SK-N-SH (cell line): ENCODE measurements around the gene AGO3. TPM values are rescaled to one million over a fixed set of nuclear protein-coding genes. Genes with fewer than 3 reads are reported as not detected.

Experiments used
- CTCF ChIA-PET: fragments of 300-600, 350-600 bp; formaldehyde crosslinking; extraction: SDS; loops from one replicate; lab custom pipeline; 2021; lab: Yijun Ruan, JAX
- POLR2A ChIA-PET: fragments of 350-600 bp; sonication (Branson Sonifier 250); formaldehyde crosslinking; extraction: SDS; loops from one replicate; lab custom pipeline; 2020; ENCODE audit warnings: antibody characterized with exemption, inconsistent platforms; lab: Yijun Ruan, JAX
- DNase-seq: peaks from one replicate; pipeline ENCODE4 v3.0.0; 2012
- H2AFZ ChIP-seq: fragments of 200-600 bp; sonication (generic); 2 replicates; pipeline ENCODE4 v1.8.1; 2016; ENCODE audit warnings: antibody characterized with exemption, mild to moderate bottlenecking, low read depth
- H3F3A ChIP-seq: fragments of 200-600 bp; sonication (generic); replicated peaks from 2 replicates; pipeline ENCODE3; 2016; ENCODE audit warnings: antibody characterized with exemption, mild to moderate bottlenecking; ENCODE audit not compliant: insufficient read depth
- H3K27ac ChIP-seq, 2 experiments: fragments of 200-500 bp in 1 of 2; fragments of 200-600 bp in 1 of 2; sonication (Bioruptor generic) in 1 of 2; sonication (generic), shearing (Covaris generic) in 1 of 2; 2 replicates each; pipeline versions ENCODE4 v1.5.1 to v1.6.1; 2014 to 2016; ENCODE audit warnings: low read depth in 2 of 2, inconsistent platforms in 1 of 2, low read length in 1 of 2, mild to moderate bottlenecking in 1 of 2, mixed read lengths in 1 of 2
- H3K27me3 ChIP-seq: fragments of 200-600 bp; sonication (generic), shearing (Covaris generic); 2 replicates; pipeline ENCODE4 v1.6.1; 2016; ENCODE audit warnings: mixed run types; ENCODE audit not compliant: insufficient read depth
- H3K36me3 ChIP-seq, 2 experiments: fragments of 200-500 bp in 1 of 2; fragments of 200-600 bp in 1 of 2; sonication (Bioruptor generic) in 1 of 2; sonication (generic) in 1 of 2; replicated peaks in 1 of 2; 2 replicates each; pipeline versions ENCODE3 to v1.5.1; 2014 to 2016; ENCODE audit warnings: low read length in 1 of 2, mild to moderate bottlenecking in 1 of 2; ENCODE audit not compliant: insufficient read depth in 2 of 2, control insufficient read depth in 1 of 2
- H3K4me1 ChIP-seq, 2 experiments: fragments of 200-500 bp in 1 of 2; fragments of 200-600 bp in 1 of 2; sonication (Bioruptor generic) in 1 of 2; sonication (generic), shearing (Covaris generic) in 1 of 2; 2 replicates each; pipeline versions ENCODE4 v1.5.1 to v1.6.1; 2014 to 2016; ENCODE audit warnings: low read depth in 1 of 2, low read length in 1 of 2, mixed run types in 1 of 2; ENCODE audit not compliant: insufficient read depth in 2 of 2, control insufficient read depth in 1 of 2
- H3K4me2 ChIP-seq: fragments of 200-600 bp; sonication (generic), shearing (Covaris generic); 2 replicates; pipeline ENCODE4 v1.6.1; 2017; ENCODE audit warnings: mixed run types
- H3K4me3 ChIP-seq, 2 experiments: fragments of 200-500 bp in 1 of 2; fragments of 200-600 bp in 1 of 2; sonication (Bioruptor generic) in 1 of 2; sonication (generic), shearing (Covaris generic) in 1 of 2; 2 replicates each; pipeline versions ENCODE4 v1.5.1 to v1.8.1; 2014 to 2016; ENCODE audit warnings: low read depth in 2 of 2, inconsistent platforms in 1 of 2, low read length in 1 of 2, mild to moderate bottlenecking in 1 of 2, mixed read lengths in 1 of 2, moderate library complexity in 1 of 2
- H3K79me2 ChIP-seq: fragments of 200-600 bp; sonication (generic); 2 replicates; pipeline ENCODE4 v1.8.1; 2017; ENCODE audit warnings: mild to moderate bottlenecking; ENCODE audit not compliant: insufficient read depth
- H3K9ac ChIP-seq: fragments of 200-600 bp; sonication (generic); 2 replicates; pipeline ENCODE4 v1.6.1; 2017; ENCODE audit warnings: mixed run types
- H3K9me2 ChIP-seq: fragments of 200-600 bp; sonication (generic); 2 replicates; pipeline ENCODE4 v1.6.1; 2017; ENCODE audit warnings: mixed run types
- H3K9me3 ChIP-seq: fragments of 200-600 bp; sonication (generic); 2 replicates; pipeline ENCODE4 v1.6.1; 2017; ENCODE audit warnings: mixed run types, mild to moderate bottlenecking, moderate library complexity
- H4K20me1 ChIP-seq: fragments of 200-600 bp; sonication (generic); 2 replicates; pipeline ENCODE4 v1.6.1; 2017; ENCODE audit warnings: mild to moderate bottlenecking, mixed run types; ENCODE audit not compliant: insufficient read depth
- CHD2 ChIP-seq: fragments of 150-350 bp; IDR thresholded peaks from 2 replicates; pipeline ENCODE4 v1.6.1; 2018; ENCODE audit warnings: low read length; ENCODE audit not compliant: partially characterized antibody
- ELF1 ChIP-seq: IDR thresholded peaks from 2 replicates; pipeline ENCODE4 v1.4.0; 2012
- FOXJ3 ChIP-seq: sonication (generic); formaldehyde crosslinking; IDR thresholded peaks from 2 replicates; pipeline ENCODE4 v1.5.1; 2020; ENCODE audit warnings: mild to moderate bottlenecking, missing genetic modification reagents
- FOXM1 ChIP-seq: IDR thresholded peaks from 2 replicates; pipeline ENCODE4 v1.4.0; 2012; ENCODE audit warnings: low read depth, mild to moderate bottlenecking
- GABPA ChIP-seq: IDR thresholded peaks from 2 replicates; pipeline ENCODE4 v1.4.0; 2012; ENCODE audit warnings: low read depth, mild to moderate bottlenecking
- GATA2 ChIP-seq: sonication (generic); formaldehyde crosslinking; IDR thresholded peaks from 2 replicates; pipeline ENCODE4 v1.5.0; 2020; ENCODE audit warnings: mild to moderate bottlenecking, missing genetic modification reagents
- MXI1 ChIP-seq: IDR thresholded peaks from 2 replicates; pipeline ENCODE4 v1.6.1; 2012; ENCODE audit warnings: mild to moderate bottlenecking, low read depth, low read length, improper control_type of control experiment
- POLR2AphosphoS5 ChIP-seq: IDR thresholded peaks from 2 replicates; pipeline ENCODE4 v1.6.1; 2012; ENCODE audit warnings: low read depth, low read length
- RAD21 ChIP-seq: IDR thresholded peaks from 2 replicates; pipeline ENCODE4 v1.6.1; 2012; ENCODE audit warnings: mild to moderate bottlenecking, low read length
- RCOR1 ChIP-seq: fragments of 150-350 bp; IDR thresholded peaks from 2 replicates; pipeline ENCODE4 v1.6.1; 2017; ENCODE audit warnings: antibody characterized with exemption, low read length
- RFX5 ChIP-seq: IDR thresholded peaks from 2 replicates; pipeline ENCODE4 v1.6.1; 2012; ENCODE audit warnings: mild to moderate bottlenecking, improper control_type of control experiment, low read length
- RXRA ChIP-seq: IDR thresholded peaks from 2 replicates; pipeline ENCODE4 v1.4.0; 2012; ENCODE audit warnings: low read depth, mild to moderate bottlenecking, borderline replicate concordance
- SIN3A ChIP-seq: IDR thresholded peaks from 2 replicates; pipeline ENCODE4 v1.6.1; 2012; ENCODE audit warnings: low read depth, mild to moderate bottlenecking, low read length, moderate library complexity, borderline replicate concordance
- SMC3 ChIP-seq: IDR thresholded peaks from 2 replicates; pipeline ENCODE4 v1.6.1; 2012; ENCODE audit warnings: low read depth, low read length, improper control_type of control experiment
- TCF12 ChIP-seq: IDR thresholded peaks from 2 replicates; pipeline ENCODE4 v1.4.0; 2012
- USF1 ChIP-seq: IDR thresholded peaks from 2 replicates; pipeline ENCODE4 v1.4.0; 2012; ENCODE audit warnings: low read depth, borderline replicate concordance
- YY1 ChIP-seq: IDR thresholded peaks from 2 replicates; pipeline ENCODE4 v1.4.0; 2012; ENCODE audit warnings: low read depth, mild to moderate bottlenecking
- WGBS: methylation state at CpG from one replicate; pipeline ENCODE4 v1.1.6; 2017; ENCODE audit warnings: low lambda C conversion rate; 5-methylcytosine and 5-hydroxymethylcytosine counted together
- polyA plus RNA-seq, 3 experiments: library from polyadenylated mRNA; depleted of rRNA; stranded (reverse); fragments of >200 nt; gene quantifications; 2 replicates each; pipeline ENCODE4 v1.2.3, GENCODE V29; 2012
- TF ChIP-seq, protein P1 (sequence below): IDR thresholded peaks from 2 replicates; pipeline ENCODE4 v1.4.0; 2012; ENCODE audit warnings: low read depth, borderline replicate concordance
- TF ChIP-seq, protein P2 (sequence below): IDR thresholded peaks from 2 replicates; pipeline ENCODE4; 2012

AGO3 gene
- polyA plus RNA-seq, 1 of the 3 experiments (the other 2 are of a cell fraction), result 6.7 TPM

GRCh38 chr1:36106269-36106668, 175.4 kb downstream of the AGO3 start:
- no peak overlapping the region for H3K27ac ChIP-seq
- no peaks in the 10 kb centered on the region for H4K20me1 ChIP-seq
- no peak overlapping the region for H3K4me3 ChIP-seq
- TF ChIP-seq POLR2AphosphoS5 (no peak), MXI1 (no peak), RXRA (no peak), RFX5 (no peak), FOXM1 (no peak), GABPA (no peak), ELF1 (no peak), RCOR1 (no peak), YY1 (no peak), SMC3 (no peak), CHD2 (no peak), GATA2 (CRISPR knock-in tag) (no peak), SIN3A (no peak), RAD21 (no peak), USF1 (no peak), FOXJ3 (CRISPR knock-in tag) (no peak), TCF12 (no peak)
- TF ChIP-seq, protein P1, sequence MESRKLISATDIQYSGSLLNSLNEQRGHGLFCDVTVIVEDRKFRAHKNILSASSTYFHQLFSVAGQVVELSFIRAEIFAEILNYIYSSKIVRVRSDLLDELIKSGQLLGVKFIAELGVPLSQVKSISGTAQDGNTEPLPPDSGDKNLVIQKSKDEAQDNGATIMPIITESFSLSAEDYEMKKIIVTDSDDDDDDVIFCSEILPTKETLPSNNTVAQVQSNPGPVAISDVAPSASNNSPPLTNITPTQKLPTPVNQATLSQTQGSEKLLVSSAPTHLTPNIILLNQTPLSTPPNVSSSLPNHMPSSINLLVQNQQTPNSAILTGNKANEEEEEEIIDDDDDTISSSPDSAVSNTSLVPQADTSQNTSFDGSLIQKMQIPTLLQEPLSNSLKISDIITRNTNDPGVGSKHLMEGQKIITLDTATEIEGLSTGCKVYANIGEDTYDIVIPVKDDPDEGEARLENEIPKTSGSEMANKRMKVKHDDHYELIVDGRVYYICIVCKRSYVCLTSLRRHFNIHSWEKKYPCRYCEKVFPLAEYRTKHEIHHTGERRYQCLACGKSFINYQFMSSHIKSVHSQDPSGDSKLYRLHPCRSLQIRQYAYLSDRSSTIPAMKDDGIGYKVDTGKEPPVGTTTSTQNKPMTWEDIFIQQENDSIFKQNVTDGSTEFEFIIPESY, result no peak
- TF ChIP-seq, protein P2, sequence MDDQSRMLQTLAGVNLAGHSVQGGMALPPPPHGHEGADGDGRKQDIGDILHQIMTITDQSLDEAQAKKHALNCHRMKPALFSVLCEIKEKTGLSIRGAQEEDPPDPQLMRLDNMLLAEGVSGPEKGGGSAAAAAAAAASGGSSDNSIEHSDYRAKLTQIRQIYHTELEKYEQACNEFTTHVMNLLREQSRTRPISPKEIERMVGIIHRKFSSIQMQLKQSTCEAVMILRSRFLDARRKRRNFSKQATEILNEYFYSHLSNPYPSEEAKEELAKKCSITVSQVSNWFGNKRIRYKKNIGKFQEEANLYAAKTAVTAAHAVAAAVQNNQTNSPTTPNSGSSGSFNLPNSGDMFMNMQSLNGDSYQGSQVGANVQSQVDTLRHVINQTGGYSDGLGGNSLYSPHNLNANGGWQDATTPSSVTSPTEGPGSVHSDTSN, result no peak
- no peaks in the 10 kb centered on the region for H3K9me3 ChIP-seq
- no peaks in the 10 kb centered on the region for H3K9me2 ChIP-seq
- WGBS, result 52% methylated on average over 4 of the region's 5 CpGs
- DNase-seq, result no peak
- H3K36me3 ChIP-seq, result no peaks in the 10 kb centered on the region
- H3K4me1 ChIP-seq, result peaks cover 6 to 13% of the 10 kb centered on the region in 2 experiments; a peak in 3 of 4 replicates
- no peak overlapping the region for H3K9ac ChIP-seq
- no peaks in the 10 kb centered on the region for H3K27me3 ChIP-seq
- no peak overlapping the region for H3K4me2 ChIP-seq
- no peaks in the 10 kb centered on the region for H3K79me2 ChIP-seq
- H3F3A ChIP-seq, result peaks cover 2% of the 10 kb centered on the region
- ChIA-PET CTCF (interaction anchor here (0.8 to 32.6 kb wide), 5 partner anchors 8 to 180 kb away, joined by 3 to 700 read pairs (median 5); partner anchors contain the start of gene TRAPPC3), POLR2A (no interaction called here)
- no peak overlapping the region for H2AFZ ChIP-seq
